ENCODE results near the gene ZNF208.

The ZNF208 gene

DNA sequence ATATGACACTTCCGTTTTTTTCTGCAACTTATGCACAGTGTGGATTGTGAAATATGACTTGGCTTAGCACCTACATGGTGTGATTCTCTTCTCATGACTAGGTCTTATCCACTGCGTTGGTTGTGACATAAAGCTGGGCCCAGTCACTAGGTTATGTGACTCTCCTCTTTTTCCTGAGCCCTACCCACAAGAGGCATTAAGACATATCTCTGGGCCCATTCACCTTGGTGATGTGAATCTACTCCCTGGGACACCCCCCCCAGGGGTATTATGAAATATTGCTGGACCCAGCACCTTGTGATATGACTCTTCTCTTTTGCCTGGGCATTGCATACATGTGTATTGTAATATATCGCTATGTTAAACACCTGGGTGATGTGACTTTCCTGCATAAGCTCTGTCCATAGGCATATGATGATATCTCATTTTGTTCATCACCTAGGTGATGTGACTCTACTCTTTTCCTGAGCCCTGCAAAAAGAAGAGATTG, 89.0 kb downstream of the ZNF208 start:
- no peak overlapping the region for H3K4me2 ChIP-seq (ENCODE audit: low read length, poor library complexity, severe bottlenecking)
- H3K27me3 ChIP-seq (ENCODE audit: control insufficient read depth in 1 of 2, insufficient read depth in 1 of 2, low read length in 2 of 2): no peaks in the 10 kb centered on the region
- H3K4ac ChIP-seq (ENCODE audit: low read depth in 1 of 2, low read length in 2 of 2): no peak overlapping the region
- no peak overlapping the region for H2BK120ac ChIP-seq (ENCODE audit: low read depth, low read length)
- no peaks in the 10 kb centered on the region for H3K36me3 ChIP-seq (ENCODE audit: control insufficient read depth in 1 of 2, insufficient read depth in 2 of 2, low read depth in 1 of 2, low read length in 2 of 2)
- peaks cover 74% of the 10 kb centered on the region for H3K9me3 ChIP-seq (ENCODE audit: control insufficient read depth, low read length)
- H2AFZ ChIP-seq (ENCODE audit: low read depth, low read length): no peak overlapping the region
- H3K14ac ChIP-seq (ENCODE audit: low read length in 2 of 2): no peak overlapping the region
- H3K4me3 ChIP-seq (ENCODE audit: insufficient read depth in 1 of 2, low read depth in 1 of 2, low read length in 2 of 2): no peak overlapping the region
- H4K8ac ChIP-seq (ENCODE audit: low read length): no peak overlapping the region
- H2BK12ac ChIP-seq (ENCODE audit: low read length in 2 of 2): no peak overlapping the region
- H2BK15ac ChIP-seq (ENCODE audit: low read depth, poor library complexity, severe bottlenecking): no peak overlapping the region
- no peaks in the 10 kb centered on the region for H3K4me1 ChIP-seq (ENCODE audit: control insufficient read depth, insufficient read depth, low read depth, low read length)
- no peaks in the 10 kb centered on the region for H3K79me1 ChIP-seq (replicated peaks; ENCODE audit: low read length, poor library complexity, severe bottlenecking)
- no peak for DNase-seq
- no peak overlapping the region for H3K23ac ChIP-seq (ENCODE audit: low read length in 2 of 2)
- 72% methylated on average over 3 of the region's 3 CpGs for WGBS
- no peak overlapping the region for H2AK5ac ChIP-seq (ENCODE audit: low read length, severe bottlenecking)
- H3K9ac ChIP-seq (ENCODE audit: low read length): no peak overlapping the region
- H3K18ac ChIP-seq (ENCODE audit: low read depth in 1 of 2, low read length in 2 of 2): no peak overlapping the region
- H4K91ac ChIP-seq (ENCODE audit: low read length): no peak overlapping the region
- H2BK5ac ChIP-seq (ENCODE audit: low read depth, low read length, poor library complexity, severe bottlenecking): no peak overlapping the region
- H3K27ac ChIP-seq (ENCODE audit: low read length, poor library complexity, severe bottlenecking): no peak overlapping the region

DNA sequence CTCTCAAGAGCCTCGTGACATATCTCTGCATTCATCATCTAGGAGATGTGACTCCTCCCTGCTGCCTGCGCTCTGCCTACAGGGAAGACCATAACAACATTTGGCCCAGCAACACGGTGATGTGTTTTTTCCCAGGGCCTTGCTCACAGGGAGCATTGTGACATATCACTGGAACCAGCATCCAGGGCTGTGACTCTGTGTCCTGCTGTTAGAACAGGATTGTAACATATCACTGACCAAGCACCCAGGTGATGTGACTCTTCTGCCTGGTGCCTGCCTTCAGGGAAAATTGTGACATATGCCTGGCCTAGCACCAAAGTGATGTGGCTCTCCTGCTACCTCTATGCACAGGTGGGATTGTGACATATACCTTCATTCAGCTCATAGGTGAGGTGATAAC, 95.3 kb downstream of the ZNF208 start:
- no peak overlapping the region for H3K27ac ChIP-seq (ENCODE audit: low read length, poor library complexity, severe bottlenecking)
- H3K23ac ChIP-seq (ENCODE audit: low read length in 2 of 2): no peak overlapping the region
- no peak overlapping the region for H2AFZ ChIP-seq (ENCODE audit: low read depth, low read length)
- no peak overlapping the region for H2BK5ac ChIP-seq (ENCODE audit: low read depth, low read length, poor library complexity, severe bottlenecking)
- no peak overlapping the region for H2BK15ac ChIP-seq (ENCODE audit: low read depth, poor library complexity, severe bottlenecking)
- no peaks in the 10 kb centered on the region for H3K4me1 ChIP-seq (ENCODE audit: control insufficient read depth, insufficient read depth, low read depth, low read length)
- no peak overlapping the region for H4K91ac ChIP-seq (ENCODE audit: low read length)
- no peaks in the 10 kb centered on the region for H3K79me1 ChIP-seq (replicated peaks; ENCODE audit: low read length, poor library complexity, severe bottlenecking)
- H3K27me3 ChIP-seq (ENCODE audit: control insufficient read depth in 1 of 2, insufficient read depth in 1 of 2, low read length in 2 of 2): no peaks in the 10 kb centered on the region
- H3K9ac ChIP-seq (ENCODE audit: low read length): no peak overlapping the region
- H3K4me2 ChIP-seq (ENCODE audit: low read length, poor library complexity, severe bottlenecking): no peak overlapping the region
- H2AK5ac ChIP-seq (ENCODE audit: low read length, severe bottlenecking): no peak overlapping the region
- no peak overlapping the region for H3K4me3 ChIP-seq (ENCODE audit: insufficient read depth in 1 of 2, low read depth in 1 of 2, low read length in 2 of 2)
- no peak overlapping the region for H3K18ac ChIP-seq (ENCODE audit: low read depth in 1 of 2, low read length in 2 of 2)
- no peak overlapping the region for H2BK120ac ChIP-seq (ENCODE audit: low read depth, low read length)
- DNase-seq: no peak
- H3K36me3 ChIP-seq (ENCODE audit: control insufficient read depth in 1 of 2, insufficient read depth in 2 of 2, low read depth in 1 of 2, low read length in 2 of 2): no peaks in the 10 kb centered on the region
- no peak overlapping the region for H2BK12ac ChIP-seq (ENCODE audit: low read length in 2 of 2)
- peaks cover 81% of the 10 kb centered on the region for H3K9me3 ChIP-seq (ENCODE audit: control insufficient read depth, low read length)
- H4K8ac ChIP-seq (ENCODE audit: low read length): no peak overlapping the region
- WGBS: 8% methylated on average over 3 of the region's 3 CpGs
- H3K4ac ChIP-seq (ENCODE audit: low read depth in 1 of 2, low read length in 2 of 2): no peak overlapping the region
- H3K14ac ChIP-seq (ENCODE audit: low read length in 2 of 2): no peak overlapping the region

DNA sequence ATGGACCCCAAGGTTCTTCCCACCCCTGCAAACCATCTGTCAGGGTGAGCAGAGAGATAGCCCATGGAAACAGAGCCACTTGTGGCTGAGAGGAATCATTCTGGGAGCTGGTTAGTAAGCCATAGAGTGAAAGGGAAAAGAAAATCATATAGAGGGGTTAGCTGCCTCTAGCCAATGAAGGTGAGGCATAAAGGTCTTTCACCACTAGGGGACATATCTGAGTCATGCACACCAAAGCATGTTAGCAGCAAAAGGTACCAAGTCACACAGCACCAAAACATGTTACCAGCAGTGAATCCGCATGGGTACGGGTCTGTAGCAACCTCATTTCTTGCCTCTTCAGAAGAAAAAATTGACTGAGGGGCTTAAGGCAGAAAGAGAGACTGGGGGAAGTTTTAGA, 98.1 kb downstream of the ZNF208 start:
- no peak overlapping the region for H2BK15ac ChIP-seq (ENCODE audit: low read depth, poor library complexity, severe bottlenecking)

DNA sequence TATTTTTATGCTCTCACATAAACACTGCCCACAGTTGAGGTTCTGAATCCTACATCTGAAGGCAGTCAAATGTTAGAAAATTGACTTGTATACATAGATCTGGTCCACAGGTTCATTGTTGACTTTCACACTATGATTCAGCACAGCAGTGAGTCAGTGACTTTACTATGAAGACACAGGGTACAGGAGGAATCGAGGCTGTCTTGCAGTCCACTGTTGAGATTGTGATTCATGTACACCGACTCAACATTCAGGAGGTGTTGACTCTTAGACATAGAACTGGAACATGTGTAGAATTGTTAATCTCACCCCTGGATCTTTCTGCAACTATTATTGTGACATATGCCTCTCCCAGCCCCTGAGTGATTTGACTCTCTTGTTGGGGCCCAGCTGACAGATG, 100.4 kb downstream of the ZNF208 start:
- Histone ChIP-seq H3K27ac (ENCODE audit: low read length, poor library complexity, severe bottlenecking) (no peak overlapping the region), H4K8ac (ENCODE audit: low read length) (no peak overlapping the region), H3K18ac (ENCODE audit: low read depth in 1 of 2, low read length in 2 of 2) (no peak overlapping the region), H2BK12ac (ENCODE audit: low read length in 2 of 2) (no peak overlapping the region), H2BK120ac (ENCODE audit: low read depth, low read length) (no peak overlapping the region), H3K27me3 (ENCODE audit: control insufficient read depth in 1 of 2, insufficient read depth in 1 of 2, low read length in 2 of 2) (no peaks in the 10 kb centered on the region), H2AFZ (ENCODE audit: low read depth, low read length) (no peak overlapping the region), H2AK5ac (ENCODE audit: low read length, severe bottlenecking) (no peak overlapping the region), H3K4ac (ENCODE audit: low read depth in 1 of 2, low read length in 2 of 2) (no peak overlapping the region), H3K4me1 (ENCODE audit: control insufficient read depth, insufficient read depth, low read depth, low read length) (no peaks in the 10 kb centered on the region), H3K4me2 (ENCODE audit: low read length, poor library complexity, severe bottlenecking) (no peak overlapping the region), H3K23ac (ENCODE audit: low read length in 2 of 2) (no peak overlapping the region), H3K79me1 (replicated peaks; ENCODE audit: low read length, poor library complexity, severe bottlenecking) (no peaks in the 10 kb centered on the region), H3K4me3 (ENCODE audit: insufficient read depth in 1 of 2, low read depth in 1 of 2, low read length in 2 of 2) (no peak overlapping the region), H4K91ac (ENCODE audit: low read length) (no peak overlapping the region), H2BK15ac (ENCODE audit: low read depth, poor library complexity, severe bottlenecking) (no peak overlapping the region), H2BK5ac (ENCODE audit: low read depth, low read length, poor library complexity, severe bottlenecking) (no peak overlapping the region), H3K36me3 (ENCODE audit: control insufficient read depth in 1 of 2, insufficient read depth in 2 of 2, low read depth in 1 of 2, low read length in 2 of 2) (no peaks in the 10 kb centered on the region), H3K14ac (ENCODE audit: low read length in 2 of 2) (no peak overlapping the region), H3K9ac (ENCODE audit: low read length) (no peak overlapping the region), H3K9me3 (ENCODE audit: control insufficient read depth, low read length) (peaks cover 73% of the 10 kb centered on the region)
- 50% methylated on average over 1 of the region's 2 CpGs for WGBS
- DNase-seq: no peak

More for the DNA sequence above, 98.1 kb downstream of the ZNF208 start:
- H3K27me3 ChIP-seq (ENCODE audit: control insufficient read depth in 1 of 2, insufficient read depth in 1 of 2, low read length in 2 of 2): no peaks in the 10 kb centered on the region
- H3K9ac ChIP-seq (ENCODE audit: low read length): no peak overlapping the region
- H3K36me3 ChIP-seq (ENCODE audit: control insufficient read depth in 1 of 2, insufficient read depth in 2 of 2, low read depth in 1 of 2, low read length in 2 of 2): no peaks in the 10 kb centered on the region
- H3K9me3 ChIP-seq (ENCODE audit: control insufficient read depth, low read length): peaks cover 81% of the 10 kb centered on the region
- H3K79me1 ChIP-seq (replicated peaks; ENCODE audit: low read length, poor library complexity, severe bottlenecking): no peaks in the 10 kb centered on the region
- H3K18ac ChIP-seq (ENCODE audit: low read depth in 1 of 2, low read length in 2 of 2): no peak overlapping the region
- H2AK5ac ChIP-seq (ENCODE audit: low read length, severe bottlenecking): no peak overlapping the region
- no peaks in the 10 kb centered on the region for H3K4me1 ChIP-seq (ENCODE audit: control insufficient read depth, insufficient read depth, low read depth, low read length)
- H3K4ac ChIP-seq (ENCODE audit: low read depth in 1 of 2, low read length in 2 of 2): no peak overlapping the region
- H2BK120ac ChIP-seq (ENCODE audit: low read depth, low read length): no peak overlapping the region
- H2AFZ ChIP-seq (ENCODE audit: low read depth, low read length): no peak overlapping the region
- no peak overlapping the region for H3K27ac ChIP-seq (ENCODE audit: low read length, poor library complexity, severe bottlenecking)
- H2BK5ac ChIP-seq (ENCODE audit: low read depth, low read length, poor library complexity, severe bottlenecking): no peak overlapping the region
- H4K91ac ChIP-seq (ENCODE audit: low read length): no peak overlapping the region
- DNase-seq: no peak
- no peak overlapping the region for H3K14ac ChIP-seq (ENCODE audit: low read length in 2 of 2)
- no peak overlapping the region for H4K8ac ChIP-seq (ENCODE audit: low read length)
- 29% methylated on average over 2 of the region's 2 CpGs for WGBS
- no peak overlapping the region for H3K4me2 ChIP-seq (ENCODE audit: low read length, poor library complexity, severe bottlenecking)
- no peak overlapping the region for H2BK12ac ChIP-seq (ENCODE audit: low read length in 2 of 2)
- no peak overlapping the region for H3K4me3 ChIP-seq (ENCODE audit: insufficient read depth in 1 of 2, low read depth in 1 of 2, low read length in 2 of 2)
- no peak overlapping the region for H3K23ac ChIP-seq (ENCODE audit: low read length in 2 of 2)

All from mesenchymal stem cell (in vitro differentiated cells and primary cell).